HFFc6 (cell line): Measurements from ENCODE around the gene GP1BA. TPM values are rescaled to one million over a fixed set of nuclear protein-coding genes. Genes with fewer than 3 reads are reported as not detected.

Source experiments
- DNase-seq: peaks from one replicate; pipeline ENCODE4 v3.0.0-alpha.2; 2018
- H3K27ac Mint-ChIP-seq: 2 replicates; pipeline ENCODE4 v1.8.0; 2020; ENCODE audit warnings: mild to moderate bottlenecking, mixed read lengths
- H3K27me3 Mint-ChIP-seq: 2 replicates; pipeline ENCODE4 v1.8.0; 2021; ENCODE audit warnings: mild to moderate bottlenecking, moderate library complexity, mixed read lengths; ENCODE audit not compliant: insufficient read depth
- H3K36me3 Mint-ChIP-seq: 2 replicates; pipeline ENCODE4 v1.8.0; 2021; ENCODE audit warnings: low read depth, mixed read lengths
- H3K4me1 Mint-ChIP-seq: 2 replicates; pipeline ENCODE4 v1.8.0; 2020; ENCODE audit warnings: low read depth, mixed read lengths
- H3K4me3 Mint-ChIP-seq: 2 replicates; pipeline ENCODE4 v1.8.0; 2020; ENCODE audit warnings: mild to moderate bottlenecking, moderate library complexity, mixed read lengths
- H3K9me3 Mint-ChIP-seq: 2 replicates; pipeline ENCODE4 v1.8.0; 2020; ENCODE audit warnings: mild to moderate bottlenecking, mixed read lengths
- CTCF ChIP-seq: fragments of 200-600 bp; sonication (generic); IDR thresholded peaks from 2 replicates; pipeline ENCODE4 v1.5.0; 2021; ENCODE audit warnings: antibody characterized with exemption, mild to moderate bottlenecking
- long read RNA-seq: library from polyadenylated mRNA; unstranded; transcript quantifications from one replicate; pipeline ENCODE4 v2.0.0, GENCODE V29; 2019
- total RNA-seq, 6 experiments: library from RNA; stranded (reverse); fragmentation: NEBNext Ultra II Directional; extraction: Animal tissue kit (Norgen Biotek cat#: 25700); gene quantifications; 2 replicates in 1 of 6; 3 replicates in 5 of 6; pipeline ENCODE4 v1.2.3, GENCODE V29; 2021

Gene GP1BA
- not detected for total RNA-seq
- long read RNA-seq = 0 reads

- Mint-ChIP-seq H3K4me3 (no peak within 1 kb of the TSS), H3K4me1 (peaks cover 10% of the 10 kb centered on the region), H3K36me3 (peaks cover 25% of the 10 kb centered on the region), H3K27me3 (peaks cover 4% of the 10 kb centered on the region), H3K27ac (no peak within 1 kb of the TSS), H3K9me3 (no peaks in the 10 kb centered on the region)
- no peak for DNase-seq
- no peak for TF ChIP-seq CTCF
Measured at GRCh38 chr17:4931963-4932362, at the start of gene GP1BA. TSS of gene GP1BA (plus strand) at chr17:4932277. CDS start at chr17:4932605, 328 bp downstream.

GRCh38 chr17:4884489-4884888, 47.6 kb upstream of the GP1BA start:
- Mint-ChIP-seq H3K36me3 (no peaks in the 10 kb centered on the region), H3K27ac (no peak overlapping the region), H3K9me3 (no peaks in the 10 kb centered on the region), H3K27me3 (no peaks in the 10 kb centered on the region; the same call in 1 of the 2 replicates), H3K4me3 (no peak overlapping the region), H3K4me1 (no peaks in the 10 kb centered on the region; the same call in 1 of the 2 replicates)
- no peak for TF ChIP-seq CTCF
- no peak for DNase-seq

GRCh38 chr17:4886830-4887229, 45.2 kb upstream of the GP1BA start:
- Mint-ChIP-seq H3K27me3 (no peaks in the 10 kb centered on the region; the same call in 1 of the 2 replicates), H3K4me3 (no peak overlapping the region), H3K4me1 (no peaks in the 10 kb centered on the region; the same call in 1 of the 2 replicates), H3K36me3 (no peaks in the 10 kb centered on the region), H3K27ac (no peak overlapping the region), H3K9me3 (no peaks in the 10 kb centered on the region)
- no peak for DNase-seq
- TF ChIP-seq CTCF = no peak

DNA sequence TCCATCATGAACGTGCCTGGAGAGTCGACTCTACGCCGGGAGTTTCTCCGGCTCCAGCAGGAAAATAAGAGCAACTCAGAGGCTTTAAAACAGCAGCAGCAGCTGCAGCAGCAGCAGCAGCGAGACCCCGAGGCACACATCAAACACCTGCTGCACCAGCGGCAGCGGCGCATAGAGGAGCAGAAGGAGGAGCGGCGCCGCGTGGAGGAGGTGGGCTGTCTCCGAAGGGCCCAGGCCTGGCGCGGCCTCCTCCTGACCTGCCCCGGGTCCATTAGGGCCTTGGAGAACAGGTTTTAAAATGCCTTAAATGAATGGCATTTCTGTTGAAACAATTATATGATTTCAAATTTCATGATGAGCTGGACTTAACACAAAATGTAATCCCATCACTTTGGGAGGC, 44.5 kb upstream of the GP1BA start:
- H3K27me3 Mint-ChIP-seq = no peaks in the 10 kb centered on the region; the same call in 1 of the 2 replicates
- DNase-seq = no peak
- TF ChIP-seq CTCF = no peak
- no peaks in the 10 kb centered on the region for H3K4me1 Mint-ChIP-seq
- no peaks in the 10 kb centered on the region for H3K36me3 Mint-ChIP-seq
- H3K4me3 Mint-ChIP-seq = no peak overlapping the region
- H3K9me3 Mint-ChIP-seq = no peaks in the 10 kb centered on the region
- no peak overlapping the region for H3K27ac Mint-ChIP-seq

DNA sequence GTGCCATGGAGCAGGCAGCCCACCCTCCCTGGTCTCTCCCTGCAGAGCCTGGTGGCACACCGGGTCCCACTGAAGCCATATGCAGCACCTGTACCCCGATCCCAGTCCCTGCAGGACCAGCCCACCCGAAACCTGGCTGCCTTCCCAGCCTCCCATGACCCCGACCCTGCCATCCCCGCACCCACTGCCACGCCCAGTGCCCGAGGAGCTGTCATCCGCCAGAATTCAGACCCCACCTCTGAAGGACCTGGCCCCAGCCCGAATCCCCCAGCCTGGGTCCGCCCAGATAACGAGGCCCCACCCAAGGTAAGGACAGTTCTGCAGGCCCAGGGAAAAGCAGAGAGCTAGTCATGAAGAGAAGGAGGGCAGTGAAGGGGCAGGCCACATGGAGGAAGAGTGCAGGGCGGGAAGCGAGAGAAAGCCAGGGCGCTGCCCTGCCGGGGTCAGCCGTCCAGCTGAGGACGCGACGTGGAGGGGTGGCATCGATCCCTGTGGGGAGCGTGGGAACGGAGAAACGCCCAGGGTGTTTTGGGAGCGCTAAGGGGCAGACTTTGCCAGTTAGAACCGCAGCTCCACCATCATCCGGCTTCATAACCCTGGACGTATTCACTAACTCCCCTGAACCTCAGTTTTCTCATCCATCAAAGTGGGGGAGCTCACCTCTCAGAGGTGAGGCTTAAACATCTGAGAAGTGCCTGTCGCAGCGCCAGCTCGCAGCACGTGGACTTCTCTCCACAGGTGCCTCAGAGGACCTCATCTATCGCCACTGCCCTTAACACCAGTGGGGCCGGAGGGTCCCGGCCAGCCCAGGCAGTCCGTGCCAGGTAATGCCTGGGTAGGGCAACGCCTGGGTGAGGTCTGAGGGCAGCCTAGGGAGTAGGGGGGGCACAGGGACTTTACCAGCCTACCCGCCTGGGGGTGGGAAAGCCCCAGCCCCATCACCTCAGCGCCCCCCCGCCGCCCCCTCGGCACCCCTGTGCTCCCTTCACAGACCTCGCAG, 40.4 kb upstream of the GP1BA start:
- no peak overlapping the region for H3K27ac Mint-ChIP-seq
- 0 out of 2 replicates have a peak, but pooled peaks cover 10% of the 10 kb centered on the region for H3K36me3 Mint-ChIP-seq
- TF ChIP-seq CTCF = no peak
- DNase-seq = no peak
- no peaks in the 10 kb centered on the region for H3K9me3 Mint-ChIP-seq
- H3K27me3 Mint-ChIP-seq = no peaks in the 10 kb centered on the region; the same call in none of the 2 replicates
- no peaks in the 10 kb centered on the region for H3K4me1 Mint-ChIP-seq
- no peak overlapping the region for H3K4me3 Mint-ChIP-seq
